Endothelial cell of umbilical vein (primary cell): Measurements from ENCODE around the gene PRKCD. TPM values are rescaled to one million over a fixed set of nuclear protein-coding genes. Genes with fewer than 3 reads are reported as not detected.

ENCODE experiments used
- BruUV-seq: library from RNA; stranded (reverse); fragments of 400-500 nt; replicated peaks from 2 replicates; lab custom pipeline; 2021; lab: Mats Ljungman, UMichigan
- CTCF ChIA-PET: fragments of 300-600, 350-600 bp; sonication (Branson Sonifier 250); formaldehyde crosslinking; loops from one replicate; lab custom pipeline; 2021; ENCODE audit warnings: antibody characterized with exemption, inconsistent platforms; lab: Charles Lee
- POLR2A ChIA-PET: fragments of 300-600, 350-600 bp; sonication (Branson Sonifier 250); formaldehyde crosslinking; loops from one replicate; lab custom pipeline; 2021; ENCODE audit warnings: antibody characterized with exemption, inconsistent platforms; lab: Charles Lee
- DNase-seq: peaks from one replicate; pipeline ENCODE4 v3.0.0-alpha.2; 2011; ENCODE audit warnings: low read depth, low spot score
- FAIRE-seq: peaks from 2 replicates; lab custom pipeline; 2011; peaks lifted over from hg19 to GRCh38; lab: Jason Lieb, UNC
- H2AFZ ChIP-seq: 2 replicates; pipeline ENCODE4 v1.6.0; 2012; ENCODE audit warnings: low read depth, low read length, control low read depth, inconsistent platforms
- H3K27ac ChIP-seq: 2 replicates; pipeline ENCODE4 v1.5.1; 2011; ENCODE audit warnings: low read depth, mild to moderate bottlenecking, control low read depth, low read length, moderate library complexity; ENCODE audit not compliant: insufficient read depth
- H3K27me3 ChIP-seq, 2 experiments: 2 replicates each; pipeline versions ENCODE4 v1.6.0 to v1.6.1; 2011; ENCODE audit warnings: low read length in 2 of 2, mixed read lengths in 1 of 2; ENCODE audit not compliant: control insufficient read depth in 2 of 2, insufficient read depth in 2 of 2
- H3K36me3 ChIP-seq, 2 experiments: 2 replicates in 1 of 2; 3 replicates in 1 of 2; pipeline ENCODE4 v1.5.1; 2011; ENCODE audit warnings: low read length in 2 of 2, mild to moderate bottlenecking in 1 of 2, moderate library complexity in 1 of 2; ENCODE audit not compliant: control insufficient read depth in 2 of 2, insufficient read depth in 2 of 2; ENCODE audit errors: extremely low read depth in 1 of 2
- H3K4me1 ChIP-seq: 3 replicates; pipeline ENCODE4 v1.5.1; 2011; ENCODE audit warnings: mild to moderate bottlenecking, low read length; ENCODE audit not compliant: control insufficient read depth, insufficient read depth; ENCODE audit errors: extremely low read depth
- H3K4me2 ChIP-seq: 2 replicates; pipeline ENCODE4 v1.6.1; 2011; ENCODE audit warnings: low read length, control low read depth, mixed read lengths; ENCODE audit not compliant: insufficient read depth
- H3K4me3 ChIP-seq, 3 experiments: fragments of 200-600 bp in 1 of 3; sonication (generic), shearing (Covaris generic) in 1 of 3; replicated peaks in 1 of 3; 2 replicates each; pipeline ENCODE4 v1.5.1; 2011 to 2016; ENCODE audit warnings: control low read depth in 3 of 3, low read length in 3 of 3, mild to moderate bottlenecking in 2 of 3, inconsistent platforms in 1 of 3, low read depth in 1 of 3, moderate library complexity in 1 of 3; ENCODE audit not compliant: insufficient read depth in 1 of 3
- H3K79me2 ChIP-seq: 2 replicates; pipeline ENCODE4 v1.6.0; 2012; ENCODE audit warnings: low read length, inconsistent platforms; ENCODE audit not compliant: control insufficient read depth, insufficient read depth
- H3K9ac ChIP-seq: replicated peaks from 2 replicates; pipeline ENCODE3; 2011; ENCODE audit warnings: low read length, control low read depth; ENCODE audit not compliant: insufficient read depth; ENCODE audit errors: extremely low read depth
- H3K9me1 ChIP-seq: replicated peaks from 3 replicates; pipeline ENCODE4 v1.6.0; 2011; ENCODE audit warnings: mild to moderate bottlenecking, low read length; ENCODE audit not compliant: control insufficient read depth, insufficient read depth; ENCODE audit errors: extremely low read depth
- H3K9me3 ChIP-seq: replicated peaks from 2 replicates; pipeline ENCODE4 v1.5.1; 2012; ENCODE audit warnings: low read length, inconsistent platforms; ENCODE audit not compliant: control insufficient read depth, insufficient read depth
- H4K20me1 ChIP-seq: replicated peaks from 2 replicates; pipeline ENCODE3; 2011; ENCODE audit warnings: mild to moderate bottlenecking, low read length; ENCODE audit not compliant: control insufficient read depth, insufficient read depth; ENCODE audit errors: extremely low read depth
- CTCF ChIP-seq, 2 donors: IDR thresholded peaks; 1 replicate in 1 of 2; 2 replicates in 1 of 2; pipeline ENCODE4 v1.5.1; 2011; ENCODE audit warnings: low read length in 2 of 2, mild to moderate bottlenecking in 2 of 2, moderate library complexity in 2 of 2, control low read depth in 1 of 2, inconsistent platforms in 1 of 2, low read depth in 1 of 2; ENCODE audit not compliant: insufficient read depth in 1 of 2; ENCODE audit errors: extremely low read depth in 1 of 2
- EZH2 ChIP-seq: IDR thresholded peaks from 2 replicates; pipeline ENCODE4 v1.6.1; 2012; ENCODE audit warnings: borderline replicate concordance, low read depth, mild to moderate bottlenecking, moderate library complexity, low read length, inconsistent platforms; ENCODE audit not compliant: severe bottlenecking
- FOS ChIP-seq: IDR thresholded peaks from 2 replicates; pipeline ENCODE4 v1.6.1; 2011; ENCODE audit warnings: mild to moderate bottlenecking, low read length, moderate library complexity, borderline replicate concordance; ENCODE audit not compliant: insufficient read depth
- GATA2 ChIP-seq: IDR thresholded peaks from 2 replicates; pipeline ENCODE4 v1.7.0; 2011; ENCODE audit warnings: low read depth, mild to moderate bottlenecking, moderate library complexity, mixed read lengths, low read length; ENCODE audit not compliant: insufficient read length, insufficient read depth
- JUN ChIP-seq: IDR thresholded peaks from 2 replicates; pipeline ENCODE4 v1.6.1; 2011; ENCODE audit warnings: borderline replicate concordance, low read depth; ENCODE audit not compliant: insufficient read length, insufficient read depth
- MYC ChIP-seq: IDR thresholded peaks from one replicate; pipeline ENCODE4 v1.6.1; 2011; ENCODE audit warnings: mild to moderate bottlenecking, low read depth, low read length
- POLR2A ChIP-seq: IDR thresholded peaks from 2 replicates; pipeline ENCODE4 v1.6.1; 2012; ENCODE audit warnings: low read depth, mild to moderate bottlenecking, control low read depth, low read length
- POLR2AphosphoS5 ChIP-seq: IDR thresholded peaks from 2 replicates; pipeline ENCODE4 v1.6.1; 2012; ENCODE audit warnings: low read depth, mild to moderate bottlenecking, control low read depth, low read length, moderate library complexity; ENCODE audit not compliant: insufficient read depth
- dilution Hi-C: fragments of 300-500 bp; cut with MboI; formaldehyde crosslinking; loops from one replicate; pipeline ENCODE4 v1.15.0; 2019; ENCODE audit warnings: low sequenced_read_pairs; ENCODE audit not compliant: extremely low pct_ligation_motif_present
- intact Hi-C: fragments of 100-400 bp; cut with micrococcal nuclease; formaldehyde crosslinking; loops from one replicate; pipeline ENCODE4 v1.10.0; 2022
- polyA plus RNA-seq, 4 experiments: library from polyadenylated mRNA; depleted of rRNA in 3 of 4; stranded (reverse) in 3 of 4; unstranded in 1 of 4; fragments of >200 nt; gene quantifications; 2 replicates each; pipeline versions ENCODE4 v1.2.1 to v1.2.3, GENCODE V29; 2011 to 2012; ENCODE audit warnings: missing spikeins in 1 of 4
- total RNA-seq: library from RNA; stranded (reverse); gene quantifications from 2 replicates; pipeline ENCODE4 v1.2.3, GENCODE V29; 2021
- TF ChIP-seq, protein P1 (sequence below): IDR thresholded peaks from 2 replicates; pipeline ENCODE4 v1.6.1; 2011; ENCODE audit not compliant: insufficient read depth, insufficient read length

Gene PRKCD
- total and polyA plus RNA-seq, 2 donors (not counting 3 experiments of a cell fraction or from before 2014, with no cell fraction given): 15.5 to 19.0 TPM

GRCh38 chr3:53234130-53234840 is 73.3 kb downstream of the PRKCD start:
- Histone ChIP-seq H3K9me3 (no peaks in the 10 kb centered on the region), H3K4me3 (no peak overlapping the region), H3K4me2 (no peak overlapping the region), H3K4me1 (peaks cover 39% of the 10 kb centered on the region), H4K20me1 (no peaks in the 10 kb centered on the region), H3K27me3 (no peaks in the 10 kb centered on the region), H2AFZ (no peak overlapping the region), H3K27ac (no peak overlapping the region), H3K36me3 (peaks cover 39 to 57% of the 10 kb centered on the region in 2 experiments), H3K79me2 (peaks cover 46% of the 10 kb centered on the region), H3K9me1 (no peaks in the 10 kb centered on the region), H3K9ac (no peak overlapping the region)
- intact Hi-C loops (no loop called here), dilution Hi-C loops (no loop called here)
- FAIRE-seq: no peak
- TF ChIP-seq EZH2 (no peak), CTCF (IDR thresholded peaks at IDR 0.05; ENCODE audit: extremely low read depth in 1 of 2, insufficient read depth in 1 of 2, low read depth in 1 of 2, low read length in 2 of 2) (no peak), FOS (no peak), POLR2AphosphoS5 (no peak), JUN (no peak), GATA2 (no peak), MYC (no peak), POLR2A (no peak)
- TF ChIP-seq, protein P1, sequence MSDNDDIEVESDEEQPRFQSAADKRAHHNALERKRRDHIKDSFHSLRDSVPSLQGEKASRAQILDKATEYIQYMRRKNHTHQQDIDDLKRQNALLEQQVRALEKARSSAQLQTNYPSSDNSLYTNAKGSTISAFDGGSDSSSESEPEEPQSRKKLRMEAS: no peak
- DNase-seq: no peak
- BruUV-seq: no TSS peak
- CTCF ChIA-PET: interaction anchor here (0.8 kb wide), 1 partner anchor 38 kb away, joined by 3 read pairs; no protein-coding TSS in a partner anchor
- POLR2A ChIA-PET: no interaction called here
